Mononuclear cell (primary cell): ENCODE data around the gene SLC2A5. TPM values are rescaled to one million over a fixed set of nuclear protein-coding genes. Genes with fewer than 3 reads are reported as not detected.
"Not testable (repeated sequence)": the region's sequence is repeated elsewhere in the genome, so short reads cannot be mapped to it uniquely, and the experiment has no call there.

Source experiments
- H3K27me3 ChIP-seq: 2 replicates; pipeline ENCODE4 v1.6.0; 2011; ENCODE audit warnings: low read length, control low read depth; ENCODE audit not compliant: insufficient read depth
- H3K4me1 ChIP-seq: 2 replicates; pipeline ENCODE4 v1.5.1; 2011; ENCODE audit warnings: mild to moderate bottlenecking, low read length, control low read depth; ENCODE audit not compliant: insufficient read depth
- H3K4me3 ChIP-seq: 2 replicates; pipeline ENCODE4 v1.5.1; 2011; ENCODE audit warnings: mild to moderate bottlenecking, low read length, moderate library complexity
- H3K9me3 ChIP-seq: 2 replicates; pipeline ENCODE4 v1.5.1; 2011; ENCODE audit warnings: low read depth, mild to moderate bottlenecking, control low read depth, low read length
- total RNA-seq: library from RNA; depleted of rRNA; stranded (reverse); fragments of >200 nt; gene quantifications from one replicate; pipeline ENCODE4 v1.2.3, GENCODE V29; 2012

The SLC2A5 gene
- total RNA-seq, 1 donor, result 0.73 TPM

DNA sequence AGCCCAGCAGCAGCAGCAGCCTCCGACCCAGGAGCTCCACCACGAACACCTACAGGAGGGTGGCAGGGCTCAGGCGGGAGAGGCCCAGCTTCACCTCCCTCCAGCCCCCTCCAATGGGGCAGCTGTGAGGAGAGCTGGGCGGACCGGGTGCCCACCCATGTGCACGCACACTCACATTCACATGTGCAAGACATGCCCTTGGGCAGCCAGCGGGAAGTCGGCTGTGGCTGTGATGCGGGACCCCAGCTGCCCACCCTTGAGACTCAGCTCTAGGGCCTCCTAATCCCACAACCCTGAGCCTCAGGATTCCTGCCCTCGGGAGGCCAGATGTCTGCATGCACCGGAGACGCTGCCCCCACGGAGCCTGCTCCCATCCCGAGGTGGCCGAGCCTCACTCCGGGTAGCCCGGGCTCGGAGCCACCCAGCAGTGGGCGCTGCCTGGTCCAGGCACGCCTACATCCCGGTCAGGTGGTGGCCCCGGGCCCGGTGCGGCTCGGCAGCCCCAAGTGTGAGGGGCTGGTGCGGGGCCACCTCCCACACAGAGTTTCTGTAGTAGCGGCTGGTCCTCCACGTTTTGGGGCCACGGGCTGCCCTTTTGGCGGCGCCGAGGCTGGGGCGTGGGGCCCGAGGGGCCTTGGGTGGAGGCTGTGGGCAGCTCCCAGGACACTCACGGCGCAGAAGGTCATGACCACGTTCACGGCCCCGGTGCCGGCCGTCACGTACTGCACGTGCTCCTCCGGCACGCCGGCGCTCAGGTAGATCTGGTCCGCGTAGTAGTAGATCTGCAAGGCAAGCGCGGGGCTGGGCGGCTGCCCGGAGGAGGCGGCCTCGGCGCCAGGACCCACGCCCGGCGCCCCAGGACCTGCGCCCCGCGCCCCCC is 30.3 kb downstream of the SLC2A5 start:
- Histone ChIP-seq H3K9me3 (peaks cover 4% of the 10 kb centered on the region), H3K4me1 (no peaks in the 10 kb centered on the region), H3K27me3 (no peaks in the 10 kb centered on the region), H3K4me3 (no peak overlapping the region)

DNA sequence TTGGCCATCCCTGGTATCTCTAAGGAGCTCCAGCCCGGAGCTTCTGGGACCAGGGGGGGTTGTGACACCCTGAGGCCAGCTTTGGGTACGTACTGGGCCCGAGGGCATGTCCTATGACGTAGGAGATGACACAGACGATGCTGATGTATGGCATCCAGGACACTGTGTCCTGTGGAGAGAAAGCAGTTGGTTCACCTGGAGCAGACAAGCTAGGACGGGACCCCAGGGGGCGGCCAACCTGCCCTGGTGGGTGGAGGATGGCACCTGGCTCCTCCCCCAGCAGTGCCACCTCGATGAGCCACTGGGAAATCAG is 31.1 kb downstream of the SLC2A5 start:
- no peak overlapping the region for H3K4me3 ChIP-seq
- H3K4me1 ChIP-seq, result no peaks in the 10 kb centered on the region
- no peaks in the 10 kb centered on the region for H3K27me3 ChIP-seq
- H3K9me3 ChIP-seq, result peaks cover 4% of the 10 kb centered on the region

DNA sequence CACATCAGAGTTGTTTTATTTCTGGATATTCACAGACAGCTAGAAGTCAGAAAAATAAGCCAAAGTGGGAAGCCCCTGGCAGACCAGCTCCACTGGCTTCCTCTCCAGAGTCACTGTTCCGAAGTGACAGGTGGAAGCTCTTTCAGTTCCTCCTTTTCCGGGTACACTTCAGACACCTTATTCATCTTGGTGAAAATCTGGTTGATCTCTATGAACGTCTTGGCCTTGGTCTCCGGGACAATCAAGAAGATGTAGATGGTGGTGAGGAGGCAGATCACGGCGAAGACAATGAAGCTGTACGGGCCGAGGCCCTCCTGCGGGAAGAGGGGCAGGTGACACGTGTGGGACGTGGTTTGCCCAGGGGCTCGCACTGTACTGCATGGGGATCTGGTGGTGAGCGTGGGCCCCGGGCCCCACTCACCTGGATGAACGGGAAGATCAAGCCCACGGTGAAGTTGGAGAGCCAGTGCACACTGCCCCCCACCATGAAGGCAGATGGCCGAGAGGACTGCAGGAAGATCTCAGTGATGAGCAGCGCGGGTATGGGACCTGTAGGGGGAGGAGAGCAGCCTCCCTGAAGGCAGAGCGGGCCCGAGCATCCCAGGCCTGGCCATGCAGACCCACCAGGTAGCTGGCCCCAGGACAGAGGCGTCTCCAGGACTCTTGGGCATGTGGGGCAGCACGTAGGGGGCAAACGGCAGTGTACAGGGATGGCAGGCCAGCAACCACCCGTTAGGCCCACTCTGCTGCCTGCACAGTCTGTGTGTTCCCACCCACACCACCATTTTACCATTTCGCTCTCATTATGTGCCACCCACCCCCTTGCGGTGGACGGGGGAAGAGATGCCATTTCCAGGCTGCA is 31.7 kb downstream of the SLC2A5 start:
- Histone ChIP-seq H3K27me3 (no peaks in the 10 kb centered on the region), H3K4me1 (no peaks in the 10 kb centered on the region), H3K9me3 (peaks cover 4% of the 10 kb centered on the region), H3K4me3 (no peak overlapping the region)

DNA sequence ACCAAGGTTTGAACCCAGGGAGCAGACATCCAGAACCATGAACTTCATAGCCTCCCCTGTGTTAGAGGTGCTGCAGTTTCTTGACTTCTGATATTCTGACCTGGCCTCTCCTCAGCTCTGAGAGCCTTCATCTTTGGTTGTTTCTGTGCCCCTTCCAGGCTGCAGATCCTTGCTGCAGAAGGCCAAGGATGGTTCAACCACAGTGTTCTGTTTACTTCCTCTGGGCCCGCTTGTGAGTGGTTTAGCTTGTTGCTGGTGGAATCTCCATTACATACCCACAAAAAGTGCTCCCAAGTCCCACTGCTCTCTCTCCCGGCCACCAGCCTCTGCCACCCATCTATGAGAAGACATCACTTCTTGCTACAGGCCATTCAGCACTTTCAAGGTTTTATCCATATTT is 34.2 kb downstream of the SLC2A5 start:
- Histone ChIP-seq H3K27me3 (no peaks in the 10 kb centered on the region), H3K4me3 (no peak overlapping the region), H3K9me3 (peaks cover 4% of the 10 kb centered on the region), H3K4me1 (no peaks in the 10 kb centered on the region)

DNA sequence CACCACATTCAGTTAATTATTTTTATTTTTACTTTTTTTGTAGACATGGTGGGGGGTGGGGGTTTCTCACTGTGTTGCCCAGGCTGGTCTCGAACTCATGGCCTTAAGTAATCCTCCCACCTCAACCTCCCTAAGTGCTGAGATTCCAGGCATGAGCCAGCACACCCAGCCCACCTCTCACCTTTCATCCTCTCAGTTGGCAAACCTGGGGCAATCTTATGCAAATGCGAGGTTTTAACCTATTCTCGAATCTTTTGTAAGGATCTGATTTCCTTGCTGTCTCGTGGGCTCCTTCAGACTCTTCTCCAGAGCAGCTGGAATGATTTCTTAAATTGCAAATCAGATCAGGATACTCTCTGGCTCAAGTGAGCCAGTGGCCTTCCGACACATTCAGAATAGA is 36.1 kb downstream of the SLC2A5 start:
- Histone ChIP-seq H3K4me3 (no peak overlapping the region), H3K9me3 (peaks cover 4% of the 10 kb centered on the region), H3K27me3 (no peaks in the 10 kb centered on the region), H3K4me1 (no peaks in the 10 kb centered on the region)

DNA sequence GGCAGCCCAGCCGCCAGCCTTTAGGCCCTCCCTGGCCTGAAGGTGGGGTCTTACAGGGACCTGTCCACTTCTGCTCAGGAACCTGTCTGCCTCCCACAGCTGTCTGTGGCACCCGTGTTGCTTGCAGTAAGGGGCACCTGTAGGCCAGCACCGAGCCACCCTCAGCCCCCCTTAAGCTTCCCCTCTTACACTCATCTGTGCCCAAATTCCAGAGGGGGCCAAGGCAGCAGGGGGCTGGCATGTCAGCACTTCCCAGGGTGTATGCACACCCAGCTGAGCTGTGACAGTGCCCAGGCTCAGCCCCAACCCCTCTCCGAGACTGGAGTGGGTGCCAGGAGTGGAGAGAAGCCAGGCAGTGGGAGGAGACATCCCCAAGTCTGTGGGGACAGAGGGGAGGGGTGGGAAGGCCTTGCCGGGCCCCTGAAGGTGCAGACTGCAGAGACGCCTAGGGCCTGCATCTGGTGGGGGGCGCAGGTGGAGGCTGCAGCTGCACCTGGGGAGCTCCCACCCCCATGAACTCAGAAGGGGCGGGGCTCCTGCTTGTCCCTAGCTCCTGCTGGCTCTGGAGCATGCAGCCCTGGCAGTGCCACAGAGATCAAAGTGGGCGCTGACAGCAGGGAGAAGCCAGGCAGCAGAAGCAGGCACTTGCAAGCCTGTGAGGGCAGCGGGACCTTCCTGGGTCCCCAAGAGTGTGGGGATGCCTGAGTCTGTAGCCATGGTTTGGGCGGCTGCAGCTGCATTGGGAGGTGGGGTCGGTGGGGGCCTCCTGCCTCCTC is 37.8 kb downstream of the SLC2A5 start:
- Histone ChIP-seq H3K27me3 (no peaks in the 10 kb centered on the region), H3K9me3 (peaks cover 4% of the 10 kb centered on the region), H3K4me1 (no peaks in the 10 kb centered on the region), H3K4me3 (no peak overlapping the region)

DNA sequence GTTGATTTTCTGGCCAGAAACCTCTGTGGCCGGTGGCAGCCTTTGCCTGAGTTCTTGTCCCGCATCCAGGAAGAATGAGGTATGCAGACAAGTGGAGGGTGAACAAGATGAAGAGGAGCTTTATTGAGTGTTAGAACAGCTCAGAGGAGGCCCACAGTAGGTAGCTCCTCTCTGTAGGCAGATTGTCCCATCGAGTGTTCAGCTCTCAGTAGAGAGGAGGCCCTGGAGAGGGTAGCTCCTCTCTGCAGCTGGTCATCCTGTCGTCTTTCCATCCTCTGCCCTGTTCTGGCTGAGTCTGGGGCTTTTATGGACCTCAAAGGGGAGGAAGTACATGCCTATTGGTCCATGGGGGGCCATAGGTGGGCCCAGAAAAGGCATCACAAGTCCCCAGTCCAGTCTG is 38.4 kb downstream of the SLC2A5 start:
- H3K27me3 ChIP-seq, H3K4me1 ChIP-seq, H3K4me3 ChIP-seq, H3K9me3 ChIP-seq: not testable (repeated sequence)

DNA sequence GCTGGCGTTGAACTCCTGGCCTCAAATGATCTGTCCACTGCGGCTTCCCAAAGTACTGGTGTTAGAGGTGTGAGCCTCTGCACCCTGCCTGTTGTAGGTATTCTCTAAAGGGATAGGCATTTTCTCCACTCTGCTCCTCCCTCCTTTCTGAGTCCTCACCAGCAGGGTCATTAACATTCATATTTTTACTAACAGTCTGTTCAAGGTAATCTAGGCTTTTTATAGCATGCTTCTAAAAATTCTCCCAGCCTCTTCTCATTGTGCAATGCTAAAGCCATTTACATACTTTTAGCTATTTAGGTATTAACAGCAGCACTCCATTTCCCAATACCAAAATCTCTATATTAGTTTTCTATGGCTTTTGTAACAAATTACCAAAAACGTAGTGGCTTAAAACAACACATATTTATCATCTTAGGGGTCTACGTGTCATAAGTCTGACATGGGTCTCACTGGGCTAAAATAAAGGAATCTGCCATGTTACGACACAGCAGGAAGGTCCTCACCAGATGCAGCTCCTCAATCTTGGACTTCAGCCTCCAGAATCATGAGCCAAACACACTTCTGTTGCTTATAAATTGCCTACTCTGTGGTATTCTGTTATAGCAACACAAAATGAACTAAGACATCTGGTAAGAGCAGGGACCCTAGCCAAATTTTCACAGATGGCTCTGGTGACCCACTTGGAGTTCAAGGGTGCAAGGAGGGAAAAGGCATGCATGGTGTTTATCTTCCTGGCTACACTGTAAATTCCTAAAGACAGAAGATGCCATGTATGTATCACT is 40.3 kb downstream of the SLC2A5 start:
- no peaks in the 10 kb centered on the region for H3K9me3 ChIP-seq
- no peak overlapping the region for H3K4me3 ChIP-seq
- H3K4me1 ChIP-seq, result no peaks in the 10 kb centered on the region
- no peaks in the 10 kb centered on the region for H3K27me3 ChIP-seq

DNA sequence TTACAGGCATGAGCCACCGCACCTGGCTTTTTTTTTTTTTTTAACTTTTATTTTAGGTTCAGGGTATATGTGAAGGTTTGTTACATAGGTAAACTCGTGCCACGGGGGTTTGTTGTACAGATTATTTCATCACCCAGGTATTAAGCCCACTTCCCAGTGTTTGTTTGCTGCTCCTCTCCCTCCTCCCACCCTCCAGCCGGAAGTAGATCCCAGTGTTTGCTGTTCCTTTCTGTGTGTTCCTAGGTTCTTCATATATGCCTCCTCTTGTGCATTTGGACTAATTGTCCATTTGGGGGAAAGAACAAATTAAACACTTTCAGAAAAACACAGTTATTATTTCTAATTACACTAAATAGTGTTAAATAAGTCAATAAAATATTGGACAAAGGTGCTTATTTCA is 42.1 kb downstream of the SLC2A5 start:
- H3K27me3 ChIP-seq, result no peaks in the 10 kb centered on the region
- H3K9me3 ChIP-seq, result no peaks in the 10 kb centered on the region

DNA sequence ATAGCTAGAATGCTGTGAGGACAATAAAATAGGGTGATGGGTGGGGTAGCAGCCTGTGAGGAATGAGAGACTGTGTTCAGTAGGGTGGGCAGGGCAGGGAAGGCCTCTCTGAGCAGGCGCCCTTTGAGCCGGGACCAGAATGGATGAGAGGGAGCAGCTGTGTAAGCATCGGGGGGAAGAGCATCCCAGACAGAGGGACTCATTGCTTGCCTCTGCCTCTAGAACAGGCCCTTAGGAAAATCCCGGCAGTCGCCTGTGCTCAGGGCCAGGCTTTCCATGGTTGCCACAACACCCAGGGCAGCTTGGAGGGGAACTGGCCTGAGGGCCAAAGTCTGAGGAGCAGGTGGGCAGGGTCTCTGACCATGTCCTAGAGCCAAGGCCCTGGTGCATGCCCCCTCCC is 44.0 kb downstream of the SLC2A5 start:
- no peaks in the 10 kb centered on the region for H3K4me1 ChIP-seq
- no peaks in the 10 kb centered on the region for H3K27me3 ChIP-seq
- no peak overlapping the region for H3K4me3 ChIP-seq
- H3K9me3 ChIP-seq, result no peaks in the 10 kb centered on the region

More for the DNA sequence above, 42.1 kb downstream of the SLC2A5 start:
- H3K4me3 ChIP-seq, result no peak overlapping the region
- H3K4me1 ChIP-seq, result no peaks in the 10 kb centered on the region

DNA sequence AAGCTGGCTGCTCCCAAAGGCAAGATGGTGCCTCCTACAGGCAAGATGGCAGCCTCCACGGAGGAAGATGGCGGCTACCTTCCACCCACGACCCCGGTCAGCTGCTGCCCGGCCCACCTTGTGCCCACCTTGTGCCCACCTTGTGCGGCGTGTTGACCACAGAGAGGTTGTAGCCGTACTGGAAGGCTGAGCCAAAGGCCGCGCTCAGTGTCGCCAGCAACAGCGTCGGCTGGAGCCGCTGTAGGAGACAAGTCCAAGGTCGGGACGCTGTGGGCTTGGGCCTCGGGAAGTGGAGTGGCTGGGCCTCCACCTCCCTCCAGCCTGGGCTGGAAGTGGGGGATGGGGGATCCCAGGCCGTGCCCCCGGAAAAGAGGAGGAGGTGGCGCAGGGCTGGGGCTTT is 44.6 kb downstream of the SLC2A5 start:
- H3K4me1 ChIP-seq, result no peaks in the 10 kb centered on the region
- H3K9me3 ChIP-seq, result no peaks in the 10 kb centered on the region
- H3K4me3 ChIP-seq, result no peak overlapping the region
- H3K27me3 ChIP-seq, result no peaks in the 10 kb centered on the region

DNA sequence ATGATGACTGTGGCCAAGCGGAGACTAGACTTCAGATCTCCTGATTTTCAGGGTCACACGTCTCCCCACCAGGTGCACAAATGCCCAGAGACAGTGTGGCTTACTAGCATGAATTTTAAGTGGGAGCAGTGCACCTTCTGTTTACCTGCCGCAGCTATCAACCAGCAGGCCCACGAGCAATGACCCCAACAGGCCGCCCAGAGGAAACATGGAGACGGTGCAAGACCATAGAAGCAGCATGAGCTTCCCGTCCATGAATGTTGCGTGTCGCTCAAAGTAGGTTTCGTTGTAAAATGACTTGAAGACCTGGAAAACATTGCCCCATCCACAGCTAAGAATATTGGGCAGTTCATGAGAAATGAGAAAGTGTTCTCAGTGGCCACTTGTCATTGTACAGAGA is 46.7 kb downstream of the SLC2A5 start:
- Histone ChIP-seq H3K4me1 (no peaks in the 10 kb centered on the region), H3K27me3 (no peaks in the 10 kb centered on the region), H3K4me3 (no peak overlapping the region), H3K9me3 (no peaks in the 10 kb centered on the region)

DNA sequence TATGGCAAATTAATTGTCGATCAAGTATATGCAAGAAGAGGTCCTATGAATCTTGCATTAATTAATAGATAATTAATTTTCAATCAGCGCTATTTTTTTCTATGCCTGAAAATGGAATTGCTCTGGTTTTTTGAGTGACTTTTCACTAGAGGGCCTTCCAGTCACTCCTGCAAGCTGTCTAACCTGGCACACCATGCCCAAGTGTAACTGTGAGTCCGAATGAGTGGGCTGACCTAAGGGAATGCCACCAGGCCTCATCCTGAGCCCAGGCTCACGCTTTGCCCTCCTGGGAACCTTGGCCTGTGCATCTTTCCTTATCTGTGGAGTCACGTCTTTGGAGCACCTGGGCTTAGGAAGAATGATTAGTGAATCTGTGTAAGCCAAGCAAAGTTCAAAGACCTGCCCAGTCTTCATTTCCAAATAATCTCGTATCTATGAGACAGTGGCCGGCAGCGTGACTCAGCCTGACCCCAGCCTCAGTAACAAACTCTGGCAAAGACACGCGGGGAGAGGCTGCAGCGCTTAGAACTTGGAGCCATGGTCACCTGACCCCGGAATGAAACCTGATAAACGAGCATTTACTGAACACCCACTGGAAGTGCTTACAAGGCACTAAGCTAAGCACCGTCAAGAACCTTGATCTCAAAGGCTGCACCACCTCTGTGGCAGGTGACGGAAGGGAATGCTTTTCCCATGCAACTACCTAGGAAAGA is 47.3 kb downstream of the SLC2A5 start:
- H3K9me3 ChIP-seq, H3K4me1 ChIP-seq, H3K27me3 ChIP-seq, H3K4me3 ChIP-seq: not testable (repeated sequence)

DNA sequence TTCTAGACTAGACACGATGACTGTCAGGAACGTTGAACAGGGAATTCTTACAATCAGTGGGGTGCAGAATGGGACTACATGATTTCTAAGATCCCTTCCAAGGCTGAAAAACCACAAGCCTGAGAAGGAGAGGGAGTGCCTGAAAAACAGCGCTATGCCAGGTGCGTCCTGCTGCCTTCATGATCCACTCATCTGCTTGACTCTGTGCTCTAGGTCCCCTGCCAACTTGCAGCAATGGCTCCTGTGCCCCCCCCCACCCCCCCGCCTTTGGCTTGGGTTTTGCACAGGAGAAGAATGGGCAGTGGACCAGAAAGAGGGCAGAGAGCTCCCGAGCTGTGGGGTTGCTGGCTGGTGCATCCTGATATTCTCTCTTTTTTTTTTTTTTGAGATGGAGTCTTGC is 49.1 kb downstream of the SLC2A5 start:
- Histone ChIP-seq H3K27me3 (no peaks in the 10 kb centered on the region), H3K4me3 (no peak overlapping the region), H3K4me1 (no peaks in the 10 kb centered on the region), H3K9me3 (no peaks in the 10 kb centered on the region)
